GM18526 (cell line): ENCODE measurements around the gene CATSPER1.

Source experiments
- POLR2A ChIP-seq: IDR thresholded peaks from 3 replicates; pipeline ENCODE4 v1.6.1; 2011; ENCODE audit not compliant: insufficient read length; ENCODE audit errors: extremely low read depth

Gene CATSPER1

GRCh38 chr11:65976216-65977176 is 49.8 kb downstream of the CATSPER1 start:
- no peak for TF ChIP-seq POLR2A

DNA sequence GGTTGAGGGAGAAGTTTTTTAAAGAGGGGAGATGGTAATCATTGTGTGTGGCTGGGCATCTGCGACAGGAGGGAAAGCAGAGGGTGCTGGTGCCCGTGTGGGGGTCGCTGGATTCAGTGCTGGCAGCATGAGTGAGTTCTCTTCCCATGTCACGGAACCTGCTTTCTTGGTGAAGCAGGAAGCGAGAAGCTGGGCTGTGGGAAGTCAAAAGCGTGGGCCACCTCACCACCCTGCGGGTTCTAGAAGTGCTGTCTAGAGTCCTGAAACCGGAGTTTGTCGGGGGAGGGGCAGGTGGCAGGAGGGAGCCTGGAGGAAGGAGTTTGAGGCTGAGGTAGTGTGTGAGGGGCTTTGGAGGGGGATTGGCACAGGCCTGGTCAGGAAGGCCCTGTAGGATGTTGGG is 50.5 kb downstream of the CATSPER1 start:
- no peak for TF ChIP-seq POLR2A

DNA sequence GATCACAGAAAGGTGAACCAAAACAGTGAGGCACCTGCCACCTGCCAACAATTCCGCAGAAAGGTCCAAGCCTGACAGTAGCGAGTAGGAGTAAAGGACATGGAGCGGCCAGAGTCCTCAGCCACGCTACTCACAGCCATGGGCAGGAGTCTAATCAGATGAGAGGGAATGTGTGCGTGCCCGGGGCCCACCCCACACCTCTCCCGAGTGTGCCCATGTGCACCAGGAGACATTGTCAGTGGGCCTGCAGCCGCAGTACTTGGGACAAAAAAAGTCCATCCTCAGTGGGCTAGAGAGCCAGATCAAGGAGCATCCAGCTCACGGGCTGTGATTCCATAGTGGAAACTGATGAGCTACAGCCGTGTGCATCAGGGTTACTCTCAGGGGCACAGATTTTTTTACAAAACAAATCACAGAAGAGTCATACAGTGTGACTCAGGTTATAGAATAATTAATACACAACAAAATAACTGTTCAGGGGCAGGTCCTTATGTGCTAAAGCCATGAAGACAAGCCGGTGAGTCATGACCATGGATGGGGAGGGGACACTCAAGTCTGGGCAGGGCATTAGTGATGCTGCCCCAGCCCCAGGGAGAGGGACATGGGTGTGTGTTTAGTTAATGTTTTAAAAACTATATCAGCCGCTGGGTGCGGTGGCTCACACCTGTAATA is 52.7 kb downstream of the CATSPER1 start:
- no peak for TF ChIP-seq POLR2A

GRCh38 chr11:65972116-65972515 is 54.2 kb downstream of the CATSPER1 start:
- TF ChIP-seq POLR2A, result no peak

DNA sequence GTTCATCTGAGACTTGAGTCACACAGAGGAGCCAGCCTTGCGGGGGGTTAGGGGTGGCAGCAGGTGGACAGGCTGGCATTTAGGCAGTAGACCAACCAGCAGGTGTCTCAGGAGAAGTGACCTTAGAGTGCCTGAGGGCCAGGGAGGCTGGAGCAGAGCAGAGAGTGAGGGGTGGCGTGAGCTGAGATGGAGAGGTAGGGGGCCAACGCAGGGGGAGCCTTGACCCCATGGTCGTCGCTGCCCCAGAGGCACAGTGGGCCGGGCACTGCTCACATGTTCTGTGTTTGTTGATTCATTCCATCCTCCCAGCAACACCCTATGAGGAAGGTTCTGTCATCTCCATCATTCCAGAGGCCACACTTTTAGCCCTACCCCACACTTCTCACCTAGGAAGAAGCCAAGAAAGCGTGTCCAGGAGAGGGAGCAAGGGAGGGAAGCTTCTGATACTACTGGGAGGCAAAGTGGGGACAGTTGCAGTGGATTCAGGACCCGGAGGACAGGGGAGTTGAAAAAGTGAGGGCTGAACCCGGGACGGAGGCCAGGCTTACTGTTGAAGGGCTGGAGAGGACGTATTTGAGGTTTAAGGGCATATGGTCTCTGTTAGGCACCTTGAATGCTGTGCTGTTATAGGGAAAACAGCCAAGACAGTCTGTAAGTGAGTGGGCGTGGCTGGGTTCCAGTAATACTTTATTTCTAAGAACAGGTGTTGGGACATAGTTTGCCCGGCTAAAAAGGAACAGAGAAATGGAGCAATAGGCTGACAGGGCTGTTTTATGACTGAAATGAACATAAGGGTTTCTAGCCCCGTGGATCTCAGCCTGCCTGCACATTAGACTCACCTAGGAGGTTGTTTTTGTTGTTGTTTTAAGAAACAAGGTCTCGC is 57.4 kb downstream of the CATSPER1 start:
- no peak for TF ChIP-seq POLR2A

GRCh38 chr11:65967329-65967934 is 58.8 kb downstream of the CATSPER1 start:
- no peak for TF ChIP-seq POLR2A
